Measurements from ENCODE around the gene LCMT1.
"Not testable (repeated sequence)": the region's sequence is repeated elsewhere in the genome, so short reads cannot be mapped to it uniquely, and the experiment has no call there.

Gene LCMT1

DNA sequence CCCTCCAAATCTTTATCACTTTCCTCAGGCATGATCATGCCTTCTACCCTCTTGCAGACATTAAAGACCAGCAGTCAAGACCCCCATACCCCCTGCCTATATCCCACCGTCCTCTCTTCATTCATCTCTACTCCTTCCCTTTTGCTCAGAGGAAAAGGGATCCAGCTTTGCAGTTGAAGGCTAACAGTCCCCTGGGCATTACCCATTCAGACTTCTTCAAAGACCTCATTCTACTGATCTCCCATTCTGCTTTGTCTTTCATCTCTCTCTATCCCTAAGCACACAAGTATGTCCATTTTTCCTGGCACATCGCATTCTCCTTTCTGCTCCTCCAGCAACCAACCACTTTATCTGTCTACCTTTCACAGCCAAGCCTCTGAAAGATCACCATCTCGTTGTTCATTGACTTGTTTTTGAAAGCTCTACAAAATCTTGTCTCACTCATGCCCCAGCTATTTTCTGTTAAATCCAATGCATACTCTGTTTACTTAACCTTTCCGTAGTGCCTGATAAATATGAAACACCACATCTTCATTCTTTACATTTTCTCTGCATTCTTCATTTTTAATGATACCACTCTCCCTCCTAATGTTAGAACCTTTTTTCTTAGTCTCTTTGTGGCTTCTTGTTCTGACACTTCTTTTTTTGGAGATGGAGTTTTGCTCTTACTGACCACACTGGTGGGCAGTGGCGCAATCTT, 14.1 kb upstream of the LCMT1 start:
- no peak for DNase-seq

DNA sequence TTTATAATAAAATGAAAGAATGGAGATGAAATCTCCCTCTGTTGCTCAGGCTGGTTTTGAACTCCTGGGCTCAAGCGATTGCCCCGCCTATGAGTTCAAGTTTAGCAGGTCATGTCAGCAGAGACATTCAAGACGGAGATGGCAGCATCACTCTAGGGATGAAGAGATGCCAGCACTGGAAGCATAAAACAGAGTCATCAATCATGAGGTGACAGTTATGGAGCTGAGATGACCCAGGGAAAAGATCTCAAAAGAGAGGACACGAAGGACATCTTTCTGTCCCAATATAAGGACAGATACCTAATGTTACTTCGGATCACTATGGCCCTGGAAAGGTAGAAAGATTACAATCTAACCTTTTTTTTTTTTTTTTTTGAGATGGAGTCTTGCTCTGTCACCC, 11.0 kb upstream of the LCMT1 start:
- no peak for DNase-seq

DNA sequence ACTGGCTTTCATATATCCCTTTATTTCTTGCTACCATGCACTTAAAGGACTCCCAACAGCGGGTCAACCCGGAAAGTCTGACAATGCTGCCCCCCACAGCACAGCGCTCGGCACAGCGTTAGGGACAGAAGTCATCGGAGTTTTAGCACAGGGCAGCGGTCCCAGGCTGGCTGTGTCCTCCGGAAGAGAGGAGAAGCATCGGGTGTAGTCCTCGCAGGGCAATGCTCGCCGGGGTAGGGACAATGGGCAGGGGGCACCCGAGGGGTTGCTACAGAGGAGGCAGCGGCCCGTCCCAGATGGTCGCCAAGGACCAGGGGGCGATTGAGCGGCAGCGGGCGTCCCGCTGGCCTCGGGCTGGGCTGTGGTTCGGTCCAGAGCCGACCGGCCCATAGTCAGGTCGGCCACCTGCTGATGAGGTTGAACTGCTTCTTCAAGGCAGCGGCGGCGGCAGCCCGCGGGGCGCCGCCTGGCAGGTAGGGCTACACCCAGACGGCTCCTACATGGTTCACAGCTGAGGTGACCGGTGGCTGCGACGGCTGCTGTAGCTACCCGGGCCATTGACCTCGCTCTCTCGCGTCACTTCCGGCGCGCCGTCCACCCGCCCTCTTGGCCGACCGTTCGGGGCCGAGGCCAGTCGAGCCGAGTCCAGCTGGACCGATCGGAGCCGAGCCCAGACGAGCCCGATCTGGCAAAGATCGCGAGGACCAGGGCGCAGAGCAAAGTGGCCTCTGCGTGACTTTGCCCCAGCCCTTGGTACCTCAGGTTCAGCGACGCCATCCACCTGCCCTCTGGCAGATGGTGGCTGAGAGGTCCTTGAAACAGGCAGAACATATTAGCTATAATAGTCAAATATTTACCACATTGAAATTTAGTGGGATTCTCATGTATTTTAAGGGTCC, 4.7 kb upstream of the LCMT1 start:
- peak; percentile 94 for DNase-seq

- no peak for DNase-seq
Observed at GRCh38 chr16:25107466-25107792, 4.1 kb upstream of the LCMT1 start.

- peak; percentile 3 for DNase-seq
Observed at GRCh38 chr16:25108054-25108453, 3.5 kb upstream of the LCMT1 start.

GRCh38 chr16:25109643-25110042, 1.9 kb upstream of the LCMT1 start:
- no peak for DNase-seq

- DNase-seq = no peak
Observed at GRCh38 chr16:25110387-25110947, 1.1 kb upstream of the LCMT1 start.

DNA sequence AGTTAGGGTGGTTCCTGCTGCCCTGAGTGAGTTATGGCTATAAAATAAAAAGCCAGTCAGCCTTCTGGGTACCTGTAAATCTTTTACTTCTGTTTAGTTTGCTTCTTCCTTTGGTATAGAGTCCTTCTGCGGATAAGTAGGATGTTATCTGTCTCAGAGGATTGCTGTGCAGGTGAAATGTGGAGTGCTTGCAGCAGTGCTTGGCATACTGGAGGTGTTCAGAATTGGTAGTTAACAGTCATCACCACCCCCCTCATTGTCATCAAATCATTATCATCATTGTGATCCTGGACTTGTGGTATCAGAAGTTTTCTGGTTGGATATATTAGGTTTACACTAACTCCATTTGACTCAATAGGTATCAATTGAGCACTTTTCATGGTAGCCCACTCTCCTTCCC, 2.6 kb downstream of the LCMT1 start:
- no peak for DNase-seq

DNA sequence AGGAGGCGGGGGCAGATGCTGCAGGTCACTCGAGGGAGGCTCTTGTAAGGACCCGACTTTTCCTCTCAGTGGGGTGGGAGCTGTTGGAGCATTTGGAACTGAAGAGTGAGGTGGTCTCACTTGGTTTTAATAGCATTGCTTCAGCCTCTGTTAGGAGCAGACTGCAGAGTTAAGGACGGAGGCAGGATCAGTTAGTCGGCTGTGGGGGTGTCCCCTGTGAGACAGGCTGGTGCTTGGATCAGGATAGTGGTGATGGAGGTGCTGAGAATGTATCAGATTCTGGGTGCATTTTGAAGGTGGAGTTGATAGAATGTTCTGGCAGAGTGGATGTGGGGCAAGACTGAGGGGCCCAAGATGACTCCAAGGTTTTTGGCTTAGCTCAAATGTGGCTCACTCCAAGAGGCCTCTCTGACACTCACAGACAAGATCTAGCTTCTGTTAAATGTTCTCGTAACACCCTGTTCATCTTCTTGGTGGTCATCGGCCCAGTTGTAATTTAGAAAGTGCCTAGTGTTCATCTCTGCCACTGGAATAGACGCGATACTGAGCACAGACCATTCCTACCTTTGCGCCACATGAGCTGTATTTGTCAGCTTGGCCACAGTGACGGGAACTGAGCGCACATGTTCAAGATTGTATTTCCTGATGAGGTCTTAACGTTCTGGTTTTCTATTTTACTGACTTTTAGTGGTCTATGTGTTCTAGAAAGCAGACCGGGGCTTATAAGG, 7.5 kb downstream of the LCMT1 start:
- no peak for DNase-seq

DNA sequence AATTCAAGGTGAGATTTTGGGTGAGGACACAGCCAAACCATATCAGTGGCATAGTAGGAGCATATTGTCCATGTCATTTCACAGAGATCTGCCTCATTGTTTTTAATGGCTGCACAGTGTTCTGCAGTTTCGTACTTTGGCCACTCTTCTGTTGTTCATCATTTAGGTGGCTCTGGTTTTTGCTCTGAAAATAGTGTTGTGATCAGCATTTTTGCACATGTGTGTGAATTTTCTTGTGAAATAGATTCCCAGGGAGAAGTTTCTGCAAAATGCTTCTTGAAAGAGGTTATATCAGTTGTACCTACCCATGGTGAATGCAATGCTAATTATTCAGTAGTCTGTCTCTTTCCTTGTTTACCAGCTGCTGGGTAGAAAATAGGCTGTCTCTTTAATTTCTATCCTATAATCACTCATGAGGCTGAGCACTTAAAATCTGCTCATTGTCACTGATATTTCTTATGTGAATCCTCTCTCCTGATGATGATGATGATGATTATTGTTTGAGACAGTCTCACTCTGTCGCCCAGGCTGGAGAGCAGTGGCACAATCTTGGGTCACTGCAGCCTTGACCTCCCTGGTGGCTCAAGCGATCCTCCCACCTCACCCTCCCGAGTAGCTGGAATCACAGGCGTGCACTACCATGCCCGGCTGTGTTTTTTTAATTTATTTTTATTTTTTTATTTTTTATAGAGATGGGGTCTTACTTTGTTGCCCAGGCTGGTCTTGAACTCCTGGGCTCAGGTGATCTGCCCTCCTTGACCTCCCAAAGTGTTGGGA, 10.5 kb downstream of the LCMT1 start:
- no peak for DNase-seq

- DNase-seq = no peak
Observed at GRCh38 chr16:25124503-25124902, 13.0 kb downstream of the LCMT1 start.

DNA sequence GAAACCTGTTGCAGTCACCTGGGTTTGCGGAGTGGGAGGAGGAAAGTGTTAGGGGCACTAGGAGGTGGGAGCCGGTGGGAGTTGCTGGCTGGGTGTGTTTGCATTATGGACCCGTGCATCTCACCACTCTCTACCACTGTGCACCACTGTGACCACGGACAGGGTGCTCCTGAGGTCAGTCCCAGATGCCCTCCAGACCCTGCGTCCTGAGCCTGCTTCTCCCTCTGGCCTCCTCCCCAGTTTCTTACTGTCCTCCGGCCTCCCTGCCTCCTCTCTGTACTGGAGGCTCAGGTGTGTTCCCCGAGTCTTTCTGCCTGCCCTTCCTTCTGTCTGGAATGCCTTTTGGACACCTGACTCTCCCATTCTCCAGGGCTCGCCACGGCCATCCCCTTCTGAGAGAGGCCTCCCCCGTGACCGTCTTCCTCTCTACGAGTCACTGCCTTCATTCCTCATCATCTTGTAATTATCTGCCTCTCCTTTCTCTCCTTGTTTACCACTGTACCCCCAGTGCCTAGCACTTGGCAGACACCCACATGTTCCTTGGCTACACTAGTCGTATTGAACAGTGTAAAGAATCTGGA, 14.6 kb downstream of the LCMT1 start:
- not testable (repeated sequence) for DNase-seq

- DNase-seq = peak; percentile 27
Observed at GRCh38 chr16:25126820-25127232, 15.3 kb downstream of the LCMT1 start.

GRCh38 chr16:25132751-25133150, 21.2 kb downstream of the LCMT1 start:
- DNase-seq = not testable (repeated sequence)

GRCh38 chr16:25134166-25134700, 22.7 kb downstream of the LCMT1 start:
- DNase-seq = no peak

- DNase-seq = no peak
Observed at GRCh38 chr16:25135254-25135878, 23.8 kb downstream of the LCMT1 start.

DNA sequence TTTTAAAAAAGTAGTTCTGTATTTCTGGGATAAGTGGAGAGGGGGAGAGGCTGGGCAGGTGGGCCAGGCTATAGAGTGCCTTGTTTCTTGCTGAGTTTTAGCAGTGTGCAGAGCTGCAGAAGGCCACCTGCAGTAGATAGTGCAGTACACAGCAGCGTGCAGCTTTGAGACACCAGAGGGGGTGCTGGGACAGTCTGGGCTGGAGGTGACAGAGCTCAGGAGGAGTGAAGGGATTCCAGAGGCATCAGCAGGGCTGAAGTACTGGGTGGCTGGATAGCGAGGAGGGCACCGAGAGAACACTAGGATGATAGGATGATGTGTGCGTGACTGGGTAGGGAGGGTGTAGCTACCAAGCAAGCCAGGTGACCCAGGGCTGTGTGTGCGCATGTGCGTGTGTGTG, 26.6 kb downstream of the LCMT1 start:
- no peak for DNase-seq

DNA sequence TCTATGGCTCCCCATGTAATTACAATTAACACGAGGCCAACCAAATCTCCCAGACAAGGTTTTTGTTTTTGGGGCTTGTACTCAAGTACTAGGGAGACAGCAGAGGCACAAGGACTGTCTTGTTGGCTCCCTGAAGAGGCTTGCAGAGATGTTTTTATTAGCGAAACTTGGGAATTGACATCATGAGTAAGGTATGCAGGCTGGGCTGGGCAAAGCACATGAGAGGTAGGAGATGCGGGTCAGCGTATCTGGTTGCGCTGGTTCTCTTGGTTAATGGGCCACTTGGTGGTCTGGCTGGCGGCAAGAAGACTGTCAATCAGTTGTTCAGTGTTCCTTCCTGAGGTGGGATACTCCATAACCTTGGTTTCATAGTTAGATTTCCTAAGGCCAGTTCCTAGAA, 28.9 kb downstream of the LCMT1 start:
- DNase-seq = no peak

DNA sequence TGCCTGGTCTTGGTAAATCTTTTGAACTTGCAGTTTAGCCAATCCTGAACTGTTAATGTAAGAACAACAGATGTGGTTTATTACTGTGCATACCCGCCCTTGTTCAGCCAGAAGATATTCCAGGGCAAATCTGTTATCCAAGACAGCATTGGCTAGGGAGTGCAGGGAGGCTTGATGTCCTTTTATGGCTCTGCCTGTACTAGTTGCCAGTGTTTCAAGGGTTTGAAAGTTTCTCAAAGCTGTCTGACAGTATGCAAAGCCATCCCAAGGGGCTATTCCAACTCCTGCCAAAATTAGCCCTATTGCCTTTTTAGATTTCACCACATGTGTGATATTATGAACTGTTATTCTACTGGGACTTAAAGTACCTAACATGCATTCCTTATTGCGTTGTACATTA, 30.1 kb downstream of the LCMT1 start:
- DNase-seq = no peak

DNA sequence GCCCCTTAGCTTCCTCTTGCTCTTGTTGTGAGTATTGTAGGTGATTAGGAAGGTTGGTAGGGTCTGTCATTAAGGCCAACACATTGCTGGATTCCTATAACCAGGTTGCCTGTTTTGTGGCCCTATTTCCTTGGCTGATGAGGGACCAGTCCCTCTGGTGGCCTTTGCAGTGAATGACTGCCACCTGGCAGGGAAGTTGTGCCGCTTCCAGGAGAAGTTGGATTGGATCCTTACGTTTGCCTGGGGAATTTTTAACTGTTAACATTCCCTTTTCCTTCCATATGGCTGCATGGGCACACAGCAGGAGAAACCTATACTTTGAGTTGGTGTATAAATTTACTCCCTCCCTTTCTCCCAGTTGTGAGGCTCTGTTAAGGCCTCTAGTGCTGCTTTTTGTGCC, 32.4 kb downstream of the LCMT1 start:
- no peak for DNase-seq

DNA sequence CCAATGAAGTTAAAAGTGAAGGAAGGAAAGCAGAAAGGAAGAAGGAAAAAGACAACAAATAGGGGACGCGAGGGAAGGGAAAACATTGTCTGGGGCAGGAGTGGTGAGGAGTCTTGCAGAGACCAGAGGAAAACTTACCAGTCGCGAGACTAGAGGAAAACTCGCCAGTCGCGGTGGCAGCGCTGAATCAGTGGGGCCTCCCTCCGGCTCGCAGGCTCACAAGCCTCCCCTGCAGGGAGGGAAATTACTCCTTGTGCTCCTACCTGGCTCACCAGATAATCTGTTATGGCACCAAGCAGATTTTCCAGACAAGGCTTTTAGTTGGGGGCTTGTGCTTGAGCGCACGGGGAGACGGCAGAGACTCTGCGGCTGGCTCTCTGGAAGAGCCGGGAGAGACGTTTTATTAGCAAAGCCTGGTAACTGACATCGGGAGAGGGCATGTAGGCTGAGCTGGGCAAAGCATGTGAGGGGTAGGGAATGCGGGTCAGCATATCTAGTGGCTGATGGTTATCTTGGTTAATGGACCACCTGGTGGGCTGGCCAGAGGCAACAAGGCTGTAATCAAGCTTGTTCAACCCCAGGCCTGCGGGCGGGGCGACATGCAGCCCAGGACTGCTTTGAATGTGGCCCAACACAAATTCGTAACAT, 37.1 kb downstream of the LCMT1 start:
- DNase-seq = no peak
